Tibial artery (tissue), 4 donors: Measurements from ENCODE around the gene NCDN.

Experiments
- DNase-seq, 2 donors: peaks; one replicate each; pipeline ENCODE4 v3.0.0-alpha.2; 2019
- H3K27ac ChIP-seq, 2 donors: fragments of 200-600 bp; sonication (generic) in 1 of 2; 1 replicate in 1 of 2; 2 replicates in 1 of 2; pipeline ENCODE4 v1.5.1; 2018 to 2019; ENCODE audit warnings: mild to moderate bottlenecking in 1 of 2
- H3K27me3 ChIP-seq, 2 donors: fragments of 200-600 bp; sonication (generic) in 1 of 2; one replicate each; pipeline versions ENCODE4 v1.5.1 to v1.6.0; 2016 to 2019
- H3K36me3 ChIP-seq, 3 donors: fragments of 200-600 bp; sonication (generic) in 2 of 3; one replicate each; pipeline ENCODE4 v1.5.1; 2016 to 2019; ENCODE audit warnings: mild to moderate bottlenecking in 2 of 3
- H3K4me1 ChIP-seq, 4 donors: fragments of 200-600 bp; sonication (generic) in 2 of 4; 1 replicate in 3 of 4; 2 replicates in 1 of 4; pipeline ENCODE4 v1.5.1; 2016 to 2019
- H3K4me3 ChIP-seq, 2 donors: fragments of 200-600 bp; sonication (generic) in 1 of 2; 1 replicate in 1 of 2; 2 replicates in 1 of 2; pipeline ENCODE4 v1.5.1; 2018 to 2019; ENCODE audit warnings: mild to moderate bottlenecking in 2 of 2
- H3K9me3 ChIP-seq, 3 donors: fragments of 200-600 bp; sonication (generic) in 1 of 3; one replicate each; pipeline ENCODE4 v1.5.1; 2016 to 2019
- intact Hi-C: fragments of 100-400 bp; cut with DNase I; formaldehyde crosslinking; loops from one replicate; pipeline ENCODE4 v1.15.0; 2023; ENCODE audit warnings: low total_unique reads
- TF ChIP-seq, protein P1 (sequence below), 2 experiments: fragments of 200-600 bp in 1 of 2; fragments of 450-650 bp in 1 of 2; IDR thresholded peaks; one replicate each; pipeline ENCODE4 v1.5.1; 2017 to 2019; ENCODE audit warnings: antibody characterized with exemption in 2 of 2, mild to moderate bottlenecking in 1 of 2, moderate library complexity in 1 of 2

NCDN gene

DNA sequence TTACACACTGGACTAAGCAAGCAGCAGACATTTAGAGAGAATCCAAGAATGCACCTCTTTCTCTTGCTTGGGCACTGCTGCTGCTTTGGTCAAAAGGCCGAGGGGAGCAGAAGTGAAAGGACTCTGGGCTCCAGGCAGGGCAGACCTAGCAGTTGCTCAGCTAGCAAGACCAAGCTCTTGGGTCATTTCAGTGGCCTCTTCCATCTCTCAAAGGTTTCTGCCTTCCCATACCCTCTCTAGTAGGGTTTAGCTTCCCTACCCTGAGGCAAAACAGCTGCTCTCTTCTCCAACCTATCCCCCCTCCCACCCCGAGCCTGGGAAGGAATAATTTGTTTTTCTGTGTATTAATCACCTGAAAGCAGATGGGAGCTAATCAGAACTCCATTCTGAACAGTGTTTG, 41.3 kb downstream of the NCDN start:
- no peaks in the 10 kb centered on the region for H3K9me3 ChIP-seq
- no peak overlapping the region for H3K4me3 ChIP-seq
- peaks cover 25 to 56% (median 39%) of the 10 kb centered on the region in 3 donors for H3K36me3 ChIP-seq
- DNase-seq, result no peak
- intact Hi-C loops, result no loop called here
- no peak overlapping the region for H3K27ac ChIP-seq
- no peaks in the 10 kb centered on the region for H3K27me3 ChIP-seq
- H3K4me1 ChIP-seq, result no peaks in the 10 kb centered on the region
- TF ChIP-seq, protein P1, sequence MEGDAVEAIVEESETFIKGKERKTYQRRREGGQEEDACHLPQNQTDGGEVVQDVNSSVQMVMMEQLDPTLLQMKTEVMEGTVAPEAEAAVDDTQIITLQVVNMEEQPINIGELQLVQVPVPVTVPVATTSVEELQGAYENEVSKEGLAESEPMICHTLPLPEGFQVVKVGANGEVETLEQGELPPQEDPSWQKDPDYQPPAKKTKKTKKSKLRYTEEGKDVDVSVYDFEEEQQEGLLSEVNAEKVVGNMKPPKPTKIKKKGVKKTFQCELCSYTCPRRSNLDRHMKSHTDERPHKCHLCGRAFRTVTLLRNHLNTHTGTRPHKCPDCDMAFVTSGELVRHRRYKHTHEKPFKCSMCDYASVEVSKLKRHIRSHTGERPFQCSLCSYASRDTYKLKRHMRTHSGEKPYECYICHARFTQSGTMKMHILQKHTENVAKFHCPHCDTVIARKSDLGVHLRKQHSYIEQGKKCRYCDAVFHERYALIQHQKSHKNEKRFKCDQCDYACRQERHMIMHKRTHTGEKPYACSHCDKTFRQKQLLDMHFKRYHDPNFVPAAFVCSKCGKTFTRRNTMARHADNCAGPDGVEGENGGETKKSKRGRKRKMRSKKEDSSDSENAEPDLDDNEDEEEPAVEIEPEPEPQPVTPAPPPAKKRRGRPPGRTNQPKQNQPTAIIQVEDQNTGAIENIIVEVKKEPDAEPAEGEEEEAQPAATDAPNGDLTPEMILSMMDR (IDR thresholded peaks at IDR 0.05), result no peak

DNA sequence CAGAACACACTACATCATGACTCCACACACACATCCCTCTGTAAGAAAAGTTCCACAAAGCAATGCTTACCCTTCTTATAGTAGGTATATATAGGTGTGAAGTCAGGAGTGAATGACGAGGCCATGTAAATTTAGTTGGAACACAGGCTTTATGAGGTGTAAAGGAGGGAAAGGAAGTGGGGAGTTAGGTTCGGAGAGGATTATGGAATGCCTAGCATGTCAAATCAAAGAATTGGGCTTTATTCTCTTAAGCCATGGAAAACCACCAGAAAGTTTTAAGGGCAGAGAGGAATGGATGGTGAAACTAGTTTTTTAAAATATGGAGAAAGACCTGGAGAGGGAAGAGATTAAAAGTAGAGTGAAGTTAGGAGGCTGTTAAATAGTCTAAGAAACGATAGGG, 41.8 kb downstream of the NCDN start:
- intact Hi-C loops, result no loop called here
- peaks cover 30 to 62% (median 44%) of the 10 kb centered on the region in 3 donors for H3K36me3 ChIP-seq

DNA sequence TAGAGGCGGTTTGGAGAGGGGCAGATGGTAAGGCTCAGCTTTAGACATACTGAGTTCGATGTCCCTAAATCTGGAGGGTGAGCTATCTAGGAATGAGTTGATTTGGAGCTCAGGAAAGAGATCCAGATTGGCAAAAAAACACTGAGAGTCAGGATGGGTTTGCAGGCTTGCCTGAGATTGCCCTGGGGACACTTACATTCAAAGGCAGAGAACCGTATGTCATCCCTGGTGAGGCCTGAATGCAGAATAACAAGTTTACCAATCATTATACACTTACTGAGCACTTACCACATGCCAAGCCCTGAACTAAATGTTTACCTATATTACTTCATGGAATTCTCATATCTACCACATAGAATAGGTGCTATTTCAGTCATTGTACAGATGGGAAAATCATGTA, 43.0 kb downstream of the NCDN start:
- H3K9me3 ChIP-seq, result no peaks in the 10 kb centered on the region
- no peaks in the 10 kb centered on the region for H3K27me3 ChIP-seq
- intact Hi-C loops, result no loop called here
- H3K4me1 ChIP-seq, result no peaks in the 10 kb centered on the region
- DNase-seq, result no peak
- no peak overlapping the region for H3K27ac ChIP-seq
- H3K4me3 ChIP-seq, result no peak overlapping the region
- TF ChIP-seq, protein P1 (IDR thresholded peaks at IDR 0.05), result no peak
- H3K36me3 ChIP-seq, result peaks cover 41 to 73% (median 56%) of the 10 kb centered on the region in 3 donors

More for the DNA sequence above, 41.8 kb downstream of the NCDN start:
- H3K4me1 ChIP-seq, result no peaks in the 10 kb centered on the region
- no peaks in the 10 kb centered on the region for H3K9me3 ChIP-seq
- no peak overlapping the region for H3K27ac ChIP-seq
- DNase-seq, result no peak
- no peaks in the 10 kb centered on the region for H3K27me3 ChIP-seq
- TF ChIP-seq, protein P1 (IDR thresholded peaks at IDR 0.05), result no peak
- H3K4me3 ChIP-seq, result no peak overlapping the region

DNA sequence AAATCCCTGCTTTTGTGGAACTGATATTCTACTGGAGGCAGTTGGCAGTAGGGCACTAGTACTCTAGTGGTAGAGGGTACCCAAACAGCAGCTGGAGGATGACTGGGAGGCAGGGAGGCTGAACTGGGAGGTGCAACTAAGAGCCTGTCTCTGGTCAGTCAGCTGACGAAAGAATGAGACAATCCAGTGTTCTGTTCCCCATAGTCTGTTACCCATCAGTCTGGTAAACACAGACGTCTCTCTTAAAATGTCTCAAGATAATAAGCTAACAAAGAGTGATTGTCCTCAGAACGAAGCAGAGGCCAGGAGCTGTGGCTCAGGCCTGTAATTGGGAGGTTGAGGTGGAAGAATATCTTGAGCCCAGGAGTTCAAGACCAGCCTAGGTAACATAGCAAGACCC, 45.9 kb downstream of the NCDN start:
- Histone ChIP-seq H3K27me3 (no peaks in the 10 kb centered on the region), H3K36me3 (peaks cover 60 to 78% (median 73%) of the 10 kb centered on the region in 3 donors), H3K4me3 (no peak overlapping the region), H3K9me3 (no peaks in the 10 kb centered on the region), H3K27ac (no peak overlapping the region), H3K4me1 (no peaks in the 10 kb centered on the region)
- DNase-seq, result no peak
- TF ChIP-seq, protein P1 (IDR thresholded peaks at IDR 0.05), result no peak
- intact Hi-C loops, result no loop called here

DNA sequence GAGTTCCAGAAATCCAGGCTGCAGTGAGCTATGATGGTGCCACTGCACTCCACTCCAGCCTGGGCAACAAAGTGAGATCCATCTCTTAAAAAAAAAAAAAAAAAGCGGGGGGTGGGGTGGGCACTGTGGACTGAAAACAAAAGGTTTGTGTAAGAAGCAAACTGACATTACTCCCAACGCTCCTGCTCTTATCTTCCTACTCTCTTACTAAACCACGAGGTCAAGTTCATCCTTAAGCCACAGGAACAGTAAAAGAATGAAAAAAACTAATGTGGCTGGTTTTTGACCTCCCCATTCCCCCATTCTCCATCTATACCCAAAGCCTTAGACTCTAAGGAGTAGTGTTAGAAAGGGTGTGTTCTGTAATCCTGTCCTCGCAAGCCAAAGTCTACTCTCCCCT, 46.3 kb downstream of the NCDN start:
- DNase-seq, result no peak
- no peaks in the 10 kb centered on the region for H3K4me1 ChIP-seq
- H3K4me3 ChIP-seq, result no peak overlapping the region
- TF ChIP-seq, protein P1 (IDR thresholded peaks at IDR 0.05), result no peak
- intact Hi-C loops, result no loop called here
- H3K27ac ChIP-seq, result no peak overlapping the region
- no peaks in the 10 kb centered on the region for H3K9me3 ChIP-seq
- H3K27me3 ChIP-seq, result no peaks in the 10 kb centered on the region
- H3K36me3 ChIP-seq, result peaks cover 65 to 83% (median 76%) of the 10 kb centered on the region in 3 donors
